Breast epithelium (tissue), 4 donors: Measurements from ENCODE around the gene SYNDIG1. TPM values are rescaled to one million over a fixed set of nuclear protein-coding genes. Genes with fewer than 3 reads are reported as not detected.

Experiments used
- DNase-seq, 2 donors: peaks; one replicate each; pipeline ENCODE4 v3.0.0-alpha.2; 2019; ENCODE audit warnings: low spot score in 2 of 2
- H3K27ac ChIP-seq, 2 donors: fragments of 200-600 bp; sonication (generic) in 1 of 2; one replicate each; pipeline ENCODE4 v1.5.1; 2016 to 2019; ENCODE audit warnings: mild to moderate bottlenecking in 1 of 2
- H3K27me3 ChIP-seq, 2 donors: fragments of 200-600 bp; sonication (generic) in 1 of 2; one replicate each; pipeline versions ENCODE4 v1.5.1 to v1.6.0; 2017 to 2019; ENCODE audit warnings: control low read depth in 1 of 2, mild to moderate bottlenecking in 1 of 2
- H3K36me3 ChIP-seq: fragments of 200-600 bp; one replicate; pipeline ENCODE4 v1.5.1; 2019
- H3K4me1 ChIP-seq, 2 donors: fragments of 200-600 bp; sonication (generic); one replicate each; pipeline ENCODE4 v1.5.1; 2016 to 2019; ENCODE audit warnings: control low read depth in 1 of 2
- H3K4me3 ChIP-seq, 3 donors: fragments of 200-600 bp; sonication (generic); 1 replicate in 2 of 3; 2 replicates in 1 of 3; pipeline ENCODE4 v1.5.1; 2016 to 2019; ENCODE audit warnings: mild to moderate bottlenecking in 3 of 3, moderate library complexity in 2 of 3
- H3K9me3 ChIP-seq, 2 donors: fragments of 200-600 bp; sonication (generic) in 1 of 2; one replicate each; pipeline ENCODE4 v1.5.1; 2016 to 2019; ENCODE audit warnings: control low read depth in 1 of 2
- POLR2A ChIP-seq: fragments of 450-650 bp; IDR thresholded peaks from one replicate; pipeline ENCODE4 v1.6.1; 2016; ENCODE audit warnings: antibody characterized with exemption, mild to moderate bottlenecking, moderate library complexity
- POLR2AphosphoS5 ChIP-seq, 3 donors: sonication (generic); formaldehyde crosslinking; IDR thresholded peaks; one replicate each; pipeline ENCODE4 v1.6.1; 2017; ENCODE audit warnings: antibody characterized with exemption in 3 of 3
- intact Hi-C: fragments of 100-400 bp; cut with DNase I; formaldehyde crosslinking; loops from one replicate; pipeline ENCODE4 v1.15.1; 2023; ENCODE audit warnings: low total_unique reads
- total RNA-seq, 3 donors: library from RNA; depleted of rRNA; stranded (reverse); fragments of >200 nt; gene quantifications; one replicate each; pipeline ENCODE4 v1.1.0, GENCODE V29; 2016
- TF ChIP-seq, protein P1 (sequence below), 3 donors: fragments of 450-650 bp; IDR thresholded peaks; one replicate each; pipeline ENCODE4 v1.5.1; 2016 to 2017; ENCODE audit warnings: antibody characterized with exemption in 3 of 3, mild to moderate bottlenecking in 3 of 3, moderate library complexity in 3 of 3

The SYNDIG1 gene
- total RNA-seq, 3 donors from 2014 or later = under 0.01 to 0.48 (median 0.15) TPM

DNA sequence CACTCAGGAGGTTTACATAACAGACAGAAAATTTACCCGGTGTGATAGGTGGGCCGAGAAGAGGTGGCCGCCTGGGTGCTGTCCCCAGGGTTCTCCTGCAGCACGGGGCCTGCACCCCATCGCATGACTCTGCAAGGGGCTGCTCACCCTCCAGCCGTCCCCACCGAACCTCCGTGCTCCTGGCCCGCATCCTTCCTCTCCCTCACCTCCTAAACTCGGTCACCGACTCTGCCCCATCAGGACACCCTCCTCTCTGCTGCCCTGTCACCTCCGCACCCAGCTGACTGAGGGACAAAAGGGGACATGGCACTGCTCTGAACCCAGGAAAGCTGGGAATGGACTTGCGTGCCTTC, 147.6 kb downstream of the SYNDIG1 start:
- Histone ChIP-seq H3K9me3 (no peaks in the 10 kb centered on the region), H3K27me3 (peaks cover 0 to 34% of the 10 kb centered on the region in 2 donors), H3K36me3 (no peaks in the 10 kb centered on the region), H3K4me1 (no peaks in the 10 kb centered on the region), H3K4me3 (no peak overlapping the region), H3K27ac (no peak overlapping the region)
- TF ChIP-seq, protein P1, sequence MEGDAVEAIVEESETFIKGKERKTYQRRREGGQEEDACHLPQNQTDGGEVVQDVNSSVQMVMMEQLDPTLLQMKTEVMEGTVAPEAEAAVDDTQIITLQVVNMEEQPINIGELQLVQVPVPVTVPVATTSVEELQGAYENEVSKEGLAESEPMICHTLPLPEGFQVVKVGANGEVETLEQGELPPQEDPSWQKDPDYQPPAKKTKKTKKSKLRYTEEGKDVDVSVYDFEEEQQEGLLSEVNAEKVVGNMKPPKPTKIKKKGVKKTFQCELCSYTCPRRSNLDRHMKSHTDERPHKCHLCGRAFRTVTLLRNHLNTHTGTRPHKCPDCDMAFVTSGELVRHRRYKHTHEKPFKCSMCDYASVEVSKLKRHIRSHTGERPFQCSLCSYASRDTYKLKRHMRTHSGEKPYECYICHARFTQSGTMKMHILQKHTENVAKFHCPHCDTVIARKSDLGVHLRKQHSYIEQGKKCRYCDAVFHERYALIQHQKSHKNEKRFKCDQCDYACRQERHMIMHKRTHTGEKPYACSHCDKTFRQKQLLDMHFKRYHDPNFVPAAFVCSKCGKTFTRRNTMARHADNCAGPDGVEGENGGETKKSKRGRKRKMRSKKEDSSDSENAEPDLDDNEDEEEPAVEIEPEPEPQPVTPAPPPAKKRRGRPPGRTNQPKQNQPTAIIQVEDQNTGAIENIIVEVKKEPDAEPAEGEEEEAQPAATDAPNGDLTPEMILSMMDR (IDR thresholded peaks at IDR 0.05) = no peak
- no peak for TF ChIP-seq POLR2AphosphoS5 (IDR thresholded peaks at IDR 0.05)
- intact Hi-C loops = no loop called here
- no peak for DNase-seq

DNA sequence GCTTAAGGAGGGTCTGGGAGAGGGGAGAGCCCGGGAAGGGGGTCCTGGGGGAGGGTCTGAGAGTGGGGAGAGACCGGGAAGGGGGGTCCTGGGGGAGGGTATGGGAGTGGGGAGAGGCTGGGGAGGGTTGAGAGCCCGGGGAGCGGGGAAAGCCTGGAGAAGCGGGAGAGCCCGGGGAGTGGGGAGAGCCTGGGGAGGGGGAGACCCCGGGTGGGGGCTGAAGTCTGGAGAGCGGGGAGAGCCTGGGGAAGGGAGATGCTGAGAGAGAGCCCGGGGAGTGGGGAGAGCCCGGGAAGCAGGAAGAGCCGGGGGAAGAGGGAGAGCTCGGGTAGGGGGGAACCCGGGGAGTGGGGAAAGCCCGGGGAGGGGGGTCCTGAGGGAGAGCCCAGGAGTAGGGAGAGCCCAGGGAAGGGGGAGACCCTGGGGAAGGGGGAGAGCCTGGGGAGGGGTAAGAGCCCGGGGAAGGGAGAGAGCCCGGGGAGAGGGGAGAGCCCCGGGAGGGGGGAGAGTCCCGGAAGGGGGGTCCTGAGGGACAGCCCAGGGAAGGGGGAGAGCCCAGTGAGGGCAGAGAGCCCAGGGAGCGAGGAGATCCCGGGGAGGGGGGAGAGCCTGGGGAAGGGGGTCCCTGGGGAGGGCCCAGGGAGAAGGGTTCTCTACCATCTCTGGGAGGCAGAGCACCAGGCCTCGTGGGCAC, 148.5 kb downstream of the SYNDIG1 start:
- intact Hi-C loops = no loop called here

DNA sequence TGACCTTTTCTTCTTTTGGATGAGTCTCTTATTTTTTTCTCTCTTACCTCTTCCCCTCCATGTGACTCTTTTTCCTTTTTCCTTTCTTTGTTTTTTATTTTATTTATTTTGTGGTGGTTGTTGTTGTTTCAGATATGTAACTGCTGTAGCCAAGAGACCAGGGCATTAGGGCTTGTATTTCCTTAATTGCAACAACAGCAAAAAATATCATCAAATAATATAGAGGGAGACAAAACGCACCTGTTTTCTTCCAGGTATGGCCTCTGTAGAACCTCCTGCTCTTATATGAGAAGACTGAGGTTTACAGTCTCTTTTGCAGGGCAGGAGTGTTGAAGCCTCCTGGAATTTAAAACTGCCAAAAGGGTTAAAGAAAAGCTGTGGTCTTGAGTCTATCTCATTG, 149.3 kb downstream of the SYNDIG1 start:
- Histone ChIP-seq H3K4me3 (no peak overlapping the region), H3K4me1 (no peaks in the 10 kb centered on the region), H3K27me3 (peaks cover 0 to 26% of the 10 kb centered on the region in 2 donors), H3K36me3 (no peaks in the 10 kb centered on the region), H3K9me3 (no peaks in the 10 kb centered on the region), H3K27ac (no peak overlapping the region)
- intact Hi-C loops = no loop called here
- DNase-seq = no peak
- TF ChIP-seq POLR2A = no peak
- TF ChIP-seq, protein P1 (IDR thresholded peaks at IDR 0.05) = no peak
- TF ChIP-seq POLR2AphosphoS5 (IDR thresholded peaks at IDR 0.05) = no peak

More for the DNA sequence above, 148.5 kb downstream of the SYNDIG1 start:
- H3K27me3 ChIP-seq = peaks cover 0 to 34% of the 10 kb centered on the region in 2 donors
- no peaks in the 10 kb centered on the region for H3K4me1 ChIP-seq
- no peak for TF ChIP-seq POLR2A
- TF ChIP-seq POLR2AphosphoS5 (IDR thresholded peaks at IDR 0.05) = no peak
- TF ChIP-seq, protein P1 (IDR thresholded peaks at IDR 0.05) = no peak
- H3K4me3 ChIP-seq = no peak overlapping the region
- no peak for DNase-seq
- H3K36me3 ChIP-seq = no peaks in the 10 kb centered on the region
- H3K27ac ChIP-seq = no peak overlapping the region
- H3K9me3 ChIP-seq = no peaks in the 10 kb centered on the region

DNA sequence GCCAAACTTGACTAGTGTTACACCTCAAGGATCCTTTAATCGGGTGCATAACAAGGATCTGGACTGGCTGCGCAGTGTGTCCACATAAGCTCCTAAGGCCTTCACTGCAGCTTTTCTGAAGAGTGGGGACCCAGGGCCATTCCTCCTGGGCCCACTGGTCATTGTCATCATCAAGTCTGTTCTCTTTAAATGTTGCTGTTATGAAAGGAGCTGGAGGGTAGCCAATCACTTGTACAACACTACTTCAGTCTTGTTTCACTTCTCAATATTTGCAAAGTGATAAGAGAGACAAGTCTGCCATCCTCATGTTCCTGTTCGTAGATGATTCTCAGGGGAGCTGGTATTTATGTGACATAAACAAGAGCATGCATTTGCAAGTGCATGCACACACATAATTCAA, 149.8 kb downstream of the SYNDIG1 start:
- DNase-seq = no peak
- peaks cover 0 to 25% of the 10 kb centered on the region in 2 donors for H3K27me3 ChIP-seq
- H3K9me3 ChIP-seq = no peaks in the 10 kb centered on the region
- intact Hi-C loops = no loop called here
- no peaks in the 10 kb centered on the region for H3K4me1 ChIP-seq
- TF ChIP-seq POLR2A = no peak
- TF ChIP-seq POLR2AphosphoS5 (IDR thresholded peaks at IDR 0.05) = no peak
- TF ChIP-seq, protein P1 (IDR thresholded peaks at IDR 0.05) = no peak
- no peaks in the 10 kb centered on the region for H3K36me3 ChIP-seq
- no peak overlapping the region for H3K27ac ChIP-seq
- no peak overlapping the region for H3K4me3 ChIP-seq

DNA sequence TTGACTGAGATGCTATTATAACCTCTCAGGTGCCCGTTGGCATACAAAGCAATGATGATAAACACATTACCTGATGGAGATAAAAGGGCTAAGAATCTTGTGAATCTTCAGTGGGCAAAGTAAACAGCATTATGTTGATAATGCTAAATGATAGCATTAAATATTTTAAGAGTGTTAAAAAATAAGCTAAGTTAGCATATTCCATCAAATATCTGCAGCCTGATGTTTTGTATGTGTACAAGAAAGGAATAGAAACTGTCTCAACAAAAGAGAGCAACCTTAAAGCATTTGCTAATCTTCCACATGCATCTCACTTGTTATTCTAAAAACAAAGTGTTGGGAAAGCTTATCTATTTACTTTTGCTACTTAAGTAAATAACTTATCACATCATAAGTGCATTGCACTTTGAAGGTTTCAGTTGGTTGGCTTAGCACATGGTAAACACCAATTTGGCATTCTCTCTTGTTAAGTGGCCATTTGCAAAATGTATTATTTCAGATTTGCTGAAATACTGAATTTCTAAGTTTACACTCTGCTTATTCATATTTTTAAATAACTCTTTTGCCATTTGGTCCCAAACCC, 151.6 kb downstream of the SYNDIG1 start:
- H3K27me3 ChIP-seq = peaks cover 0 to 25% of the 10 kb centered on the region in 2 donors
- no peaks in the 10 kb centered on the region for H3K4me1 ChIP-seq
- intact Hi-C loops = no loop called here
- no peak overlapping the region for H3K4me3 ChIP-seq
- no peak for DNase-seq
- no peaks in the 10 kb centered on the region for H3K9me3 ChIP-seq
- TF ChIP-seq, protein P1 (IDR thresholded peaks at IDR 0.05) = no peak
- TF ChIP-seq POLR2A (no peak), POLR2AphosphoS5 (IDR thresholded peaks at IDR 0.05) (no peak)
- no peaks in the 10 kb centered on the region for H3K36me3 ChIP-seq
- H3K27ac ChIP-seq = no peak overlapping the region
